ENCODE data around the gene S1PR1.

Gene S1PR1

DNA sequence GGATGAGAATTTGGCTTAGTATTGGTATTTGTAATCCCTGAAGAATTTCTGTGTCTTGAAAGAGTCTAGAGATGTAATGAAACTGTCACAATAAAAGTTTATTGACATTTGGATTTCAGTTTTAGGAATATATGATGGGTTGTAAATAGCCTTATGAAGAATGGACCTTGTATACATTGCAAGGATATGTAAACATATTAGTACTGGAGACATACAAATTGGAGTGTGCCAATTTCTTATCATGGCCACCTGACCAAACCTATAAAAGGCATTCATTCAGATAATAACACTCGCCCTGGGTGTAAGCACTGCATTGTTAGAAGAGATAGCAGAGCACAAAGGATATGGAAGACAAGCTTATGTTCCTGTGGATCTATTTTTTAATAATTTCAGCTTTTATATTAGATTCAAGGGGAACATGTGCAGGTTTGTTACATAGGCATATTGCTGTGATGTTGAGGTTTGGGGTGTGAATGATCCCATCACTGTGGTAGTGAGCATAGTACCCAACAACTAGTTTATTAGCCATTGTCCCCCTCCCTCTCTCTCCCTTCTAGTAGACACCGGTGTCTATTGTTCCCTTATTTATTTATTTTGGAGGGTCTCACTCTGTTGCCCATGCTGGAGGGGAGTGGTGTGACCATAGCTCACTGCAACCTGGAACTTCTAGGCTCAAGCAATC is 8.6 kb downstream of the S1PR1 start:
- no peak for DNase-seq (ENCODE audit: low read depth in 2 of 2)

DNA sequence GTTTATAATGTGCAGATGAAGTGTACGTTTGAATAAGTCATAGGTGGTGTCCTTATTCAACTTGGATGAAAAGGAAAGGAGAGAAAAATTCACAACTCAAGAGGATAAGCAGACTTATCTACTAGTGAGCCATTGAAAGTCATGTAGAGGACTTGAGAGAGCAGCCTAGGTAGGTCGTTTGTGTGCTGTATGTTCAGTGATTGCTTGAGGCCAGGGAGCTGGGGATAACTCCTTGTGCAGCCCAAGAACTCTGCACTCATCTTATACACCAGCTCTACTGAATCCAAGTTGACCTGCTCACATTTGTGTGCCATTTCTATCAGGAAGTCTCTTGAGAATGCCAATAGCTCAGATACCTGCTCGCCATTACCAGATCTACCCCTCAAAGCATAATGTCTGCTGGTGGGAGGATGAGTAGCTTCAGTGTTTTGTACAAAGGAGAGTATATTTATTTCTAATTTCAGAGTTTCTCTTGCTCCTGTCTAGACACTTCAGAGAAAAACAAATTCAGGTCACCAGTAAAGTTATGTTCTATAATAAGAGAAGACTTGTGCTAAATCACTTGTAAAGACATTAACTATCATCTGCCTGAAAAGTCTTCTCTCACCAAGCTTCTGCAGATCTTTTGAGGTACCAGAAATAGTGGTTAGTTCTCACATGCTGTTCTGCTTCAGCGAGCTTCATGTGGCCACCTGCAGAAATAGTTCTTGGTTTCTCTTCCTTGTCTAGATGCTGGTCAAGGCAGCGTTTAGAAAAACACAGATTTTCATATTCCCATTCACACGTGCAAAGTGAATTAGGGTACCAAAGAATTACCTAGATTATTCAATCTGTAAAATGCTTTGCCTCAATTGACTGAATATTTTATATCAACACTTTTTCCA is 10.8 kb downstream of the S1PR1 start:
- DNase-seq (ENCODE audit: low read depth in 2 of 2), result no peak

DNA sequence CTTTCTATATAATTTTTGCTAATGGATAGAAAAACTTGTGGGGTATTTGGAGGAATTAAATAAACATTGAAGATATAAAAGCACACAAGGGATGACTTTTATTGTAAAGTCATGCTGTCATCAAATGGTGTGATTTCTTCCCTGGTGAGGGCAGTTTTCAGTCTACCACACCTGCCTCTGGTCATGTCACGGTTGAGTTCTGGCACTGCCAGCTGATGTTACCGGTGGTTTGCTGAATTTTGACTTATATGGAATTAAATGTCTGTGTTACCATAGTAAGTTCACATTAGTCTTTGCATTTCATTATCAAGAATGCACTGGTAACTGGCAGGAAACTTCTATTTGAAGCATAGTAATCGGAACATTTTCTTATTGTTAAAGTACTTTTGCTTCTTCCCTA is 13.4 kb downstream of the S1PR1 start:
- no peak for DNase-seq (ENCODE audit: low read depth in 2 of 2)

DNA sequence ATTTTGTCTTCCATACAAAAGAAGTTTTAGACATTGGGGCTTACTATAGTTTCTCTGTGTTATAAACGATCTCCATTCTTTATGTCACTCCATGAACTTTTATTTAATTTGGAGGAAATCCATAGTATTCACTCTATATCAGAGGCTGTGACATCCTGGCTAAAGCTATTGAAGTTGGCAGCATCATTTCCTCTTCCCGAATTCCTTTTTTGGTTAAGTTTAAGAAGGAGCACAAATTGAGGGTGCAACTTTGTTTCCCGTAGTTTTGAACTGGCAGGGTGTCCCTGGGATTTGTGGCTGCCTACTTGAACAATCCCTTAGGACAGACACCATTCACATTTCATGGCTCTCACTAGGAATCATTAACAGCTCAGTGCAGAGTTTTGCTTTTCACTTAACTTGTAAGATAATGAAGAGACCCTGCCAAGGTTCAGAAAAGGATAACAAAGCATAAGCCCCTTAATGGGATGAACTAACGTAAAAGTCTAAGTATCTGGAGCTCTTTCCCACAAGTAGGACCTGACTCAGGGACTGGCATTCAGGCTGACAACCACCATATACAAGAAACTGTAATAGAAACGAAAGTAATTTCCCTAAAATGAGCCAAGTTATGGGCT is 13.9 kb downstream of the S1PR1 start:
- DNase-seq (ENCODE audit: low read depth in 2 of 2), result no peak

DNA sequence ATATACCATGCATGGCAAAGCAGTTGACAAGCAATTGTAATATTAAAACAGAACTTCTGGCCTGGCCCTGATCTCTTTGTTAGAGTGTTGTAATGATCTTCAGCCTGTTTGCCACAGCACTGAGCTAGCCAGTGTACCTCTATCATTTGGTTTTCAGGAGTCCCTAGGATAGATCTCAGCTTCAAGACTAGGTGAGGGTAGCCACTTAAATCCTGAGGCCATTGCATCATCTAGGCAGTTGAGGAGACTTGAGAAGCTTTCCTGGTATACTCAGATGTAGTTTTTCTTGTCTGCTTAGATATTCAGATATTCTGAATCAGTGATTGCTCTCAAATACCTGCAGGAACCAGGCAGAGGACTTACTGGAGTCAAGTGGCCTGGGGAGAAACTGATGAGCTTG is 14.7 kb downstream of the S1PR1 start:
- DNase-seq (ENCODE audit: low read depth in 2 of 2), result no peak

DNA sequence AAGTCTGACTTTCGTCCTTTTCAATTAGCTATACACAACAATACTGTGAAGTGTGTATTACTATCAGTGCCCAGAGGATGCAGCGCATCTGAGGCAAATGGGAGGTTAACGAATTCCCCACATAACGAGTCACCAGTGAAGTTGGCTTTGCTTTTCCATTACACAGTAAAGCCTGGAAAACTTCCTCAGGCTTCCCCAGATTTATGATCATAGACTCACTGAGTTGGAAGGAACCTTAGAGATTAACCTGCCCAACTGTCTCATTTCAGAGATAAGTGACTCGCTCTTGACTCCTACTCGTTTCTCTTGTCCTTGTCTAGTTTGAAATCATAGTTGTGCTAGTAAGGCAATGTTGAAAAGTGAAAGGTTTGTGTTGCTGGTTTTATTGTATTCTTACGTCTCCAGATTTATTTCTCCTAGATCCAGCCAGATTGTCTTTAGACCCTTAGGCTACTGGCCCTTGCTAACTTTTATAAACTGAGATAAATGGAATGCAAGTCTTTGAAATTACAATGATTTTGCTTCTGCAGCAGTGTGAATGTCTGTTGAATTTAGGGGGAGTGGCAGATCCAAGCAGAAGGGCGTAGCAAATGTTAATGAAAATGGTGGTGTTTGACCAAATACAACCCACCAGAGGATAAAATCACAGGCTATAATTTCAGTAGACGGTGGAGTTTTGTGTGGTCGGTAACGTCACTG is 17.3 kb downstream of the S1PR1 start:
- no peak for DNase-seq (ENCODE audit: low read depth in 2 of 2)

DNA sequence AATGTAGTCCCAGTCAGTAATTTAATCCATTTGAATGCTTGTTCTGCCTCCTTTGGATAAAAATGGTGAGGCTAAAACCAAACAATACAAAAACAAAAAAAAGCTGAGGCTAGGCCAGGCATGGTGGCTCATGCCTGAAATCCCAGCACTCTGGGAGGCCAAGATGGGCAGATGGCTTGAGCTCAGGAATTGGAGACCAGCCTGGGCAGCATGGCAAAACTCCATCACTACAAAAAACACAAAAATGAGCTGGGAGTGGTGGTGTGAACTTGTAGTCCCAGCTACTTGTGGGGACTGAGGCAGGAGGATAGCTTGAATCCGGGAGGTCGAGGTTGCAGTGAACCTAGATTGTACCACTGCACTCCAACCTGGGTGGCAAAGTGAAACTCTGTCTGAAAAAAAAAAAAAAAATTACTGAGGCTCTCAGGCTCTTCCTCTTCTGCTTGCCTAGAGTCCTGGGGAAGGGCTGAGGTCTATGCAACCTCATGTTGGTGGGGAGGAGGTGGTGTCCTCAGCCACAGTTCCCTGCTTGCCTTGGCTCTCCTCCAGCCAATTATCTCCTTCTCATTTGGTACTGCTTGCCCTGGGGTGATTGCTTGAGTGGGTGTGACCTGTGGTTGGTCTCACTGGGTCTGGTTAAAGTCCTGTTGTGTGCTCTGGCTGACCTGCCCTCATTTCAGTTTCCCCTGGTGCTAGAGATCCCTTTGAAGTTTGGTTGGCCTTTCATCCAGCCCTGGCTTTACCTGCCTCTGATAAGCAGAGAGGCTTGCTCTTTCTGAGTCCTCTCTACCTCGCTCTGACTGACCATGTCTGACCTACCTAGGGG is 20.9 kb downstream of the S1PR1 start:
- DNase-seq (ENCODE audit: low read depth in 2 of 2), result no peak

DNA sequence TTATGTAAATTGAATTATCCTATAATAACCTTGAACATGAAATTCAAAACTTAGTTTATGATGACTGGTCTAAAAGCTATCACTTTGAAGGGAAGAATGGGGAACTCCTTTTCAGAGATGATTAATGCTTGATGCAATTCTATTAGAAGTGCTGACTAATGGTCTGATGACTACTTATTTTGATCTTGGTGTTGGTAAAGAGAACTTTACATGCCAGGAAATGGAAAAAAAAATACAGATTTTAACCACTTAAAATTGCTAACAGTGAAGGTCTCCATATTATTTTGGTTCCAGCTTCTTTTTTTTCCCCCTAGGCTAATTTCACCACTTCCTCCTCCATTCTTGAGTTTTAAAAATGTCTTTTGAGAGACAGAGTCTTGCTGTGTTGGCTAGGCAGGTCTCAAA is 22.9 kb downstream of the S1PR1 start:
- DNase-seq (ENCODE audit: low read depth in 2 of 2), result no peak

DNA sequence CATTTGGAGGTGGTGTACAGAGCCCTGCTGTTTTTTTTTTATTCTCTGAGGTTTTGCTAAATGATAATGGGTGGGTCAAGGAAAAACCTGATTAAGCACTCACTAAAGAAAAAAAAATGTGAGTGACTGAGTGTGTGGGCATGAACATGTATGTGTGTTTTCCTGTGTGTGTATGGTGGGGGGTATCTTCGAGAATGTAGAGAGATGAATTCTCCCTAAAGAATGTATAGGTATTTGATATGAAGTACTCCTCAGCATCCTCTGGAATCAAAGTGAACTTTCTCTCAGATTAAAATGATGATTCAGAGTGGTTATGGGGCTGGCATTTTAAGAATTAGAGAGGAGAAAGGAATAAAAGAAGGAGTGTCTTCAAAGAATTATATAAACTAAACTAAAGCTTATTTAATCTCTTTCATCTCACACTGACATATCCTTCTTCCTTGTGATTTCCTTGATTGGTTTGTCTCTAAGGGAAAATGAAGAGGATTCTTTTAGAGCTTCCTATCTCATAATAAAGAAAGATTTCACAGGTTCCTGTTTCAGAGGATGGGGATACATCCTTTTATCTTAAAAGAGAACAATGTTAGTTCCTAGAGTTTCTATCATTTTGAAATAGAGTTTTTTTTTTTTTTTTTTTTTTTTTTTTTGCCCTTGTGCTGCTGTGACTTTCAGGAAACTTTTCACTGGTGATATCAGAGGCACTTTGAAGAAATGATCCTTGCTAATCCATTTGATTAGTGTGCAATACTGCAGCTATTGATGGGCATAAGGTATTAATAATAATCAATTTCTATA is 23.9 kb downstream of the S1PR1 start:
- DNase-seq (ENCODE audit: low read depth in 2 of 2), result no peak

DNA sequence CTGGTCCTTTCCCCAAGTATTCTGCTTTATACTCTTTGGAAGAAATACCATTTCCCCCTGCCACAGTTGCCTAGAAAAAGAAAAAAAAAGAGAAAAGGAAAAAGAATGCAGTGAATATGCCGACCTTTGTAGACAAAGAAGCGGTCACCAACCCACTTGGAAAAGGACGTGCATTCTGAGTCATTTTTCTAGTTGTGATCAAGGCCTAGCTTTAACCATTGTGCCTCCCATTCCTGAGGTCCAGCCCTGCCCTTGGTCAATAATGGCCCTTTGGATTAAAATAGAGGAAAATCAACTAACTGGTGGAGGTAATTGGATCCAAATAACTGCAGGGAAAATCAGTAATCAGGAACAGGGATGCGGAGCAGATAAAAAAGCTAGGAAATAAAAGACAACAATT is 24.8 kb downstream of the S1PR1 start:
- no peak for DNase-seq (ENCODE audit: low read depth in 2 of 2)

DNA sequence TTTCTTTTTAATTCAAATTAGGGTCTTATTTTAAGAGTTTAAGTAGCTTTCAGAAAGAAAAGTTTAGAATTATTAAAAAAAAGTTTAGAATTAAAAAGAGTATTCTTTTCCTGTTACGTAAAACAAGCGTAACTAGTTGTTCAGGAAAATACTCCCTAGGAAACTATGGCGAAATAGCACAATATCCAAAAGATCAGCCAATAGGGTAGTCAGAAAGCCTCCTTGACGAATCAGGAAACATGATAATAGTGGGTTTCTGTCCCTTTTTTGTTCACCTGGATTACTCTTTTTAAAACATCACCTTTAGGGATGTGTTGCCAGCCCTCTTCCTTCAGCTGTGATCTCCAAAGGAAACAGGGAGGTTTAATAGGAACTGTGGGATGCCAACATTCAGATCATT is 25.2 kb downstream of the S1PR1 start:
- no peak for DNase-seq (ENCODE audit: low read depth in 2 of 2)

DNA sequence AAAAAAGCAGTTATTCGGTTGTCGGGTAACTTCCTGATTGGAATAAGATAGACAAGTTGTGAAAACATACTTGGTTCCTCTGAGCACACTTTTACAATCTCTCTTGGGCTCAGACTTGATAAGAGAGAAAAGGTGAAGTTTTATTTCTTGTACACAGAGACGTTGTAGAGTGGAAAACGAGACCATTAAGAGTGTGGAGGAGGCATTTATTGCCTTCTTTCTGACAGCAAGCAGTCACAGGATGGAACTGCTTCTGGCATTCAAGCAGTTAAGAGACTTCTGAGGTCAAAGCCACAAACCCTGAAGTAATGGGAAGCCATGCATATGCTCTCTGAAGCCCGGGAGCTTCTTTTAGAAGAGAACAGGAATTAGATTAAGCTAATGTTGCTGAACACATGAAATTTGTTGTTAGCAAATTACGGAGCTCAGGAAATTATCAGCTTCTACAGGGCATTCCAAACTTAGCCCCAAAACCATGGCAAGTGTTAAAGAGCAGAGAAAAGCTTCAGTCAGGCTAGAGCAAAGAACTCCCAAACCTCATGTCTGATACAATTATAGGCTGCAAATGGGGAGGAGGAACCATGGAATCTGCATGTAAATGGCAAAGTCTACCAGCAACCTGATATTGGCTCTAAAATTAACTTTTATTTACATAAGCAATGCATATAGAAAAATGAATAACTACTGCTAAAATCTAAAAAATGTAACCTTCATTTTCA is 26.0 kb downstream of the S1PR1 start:
- no peak for DNase-seq (ENCODE audit: low read depth in 2 of 2)

DNA sequence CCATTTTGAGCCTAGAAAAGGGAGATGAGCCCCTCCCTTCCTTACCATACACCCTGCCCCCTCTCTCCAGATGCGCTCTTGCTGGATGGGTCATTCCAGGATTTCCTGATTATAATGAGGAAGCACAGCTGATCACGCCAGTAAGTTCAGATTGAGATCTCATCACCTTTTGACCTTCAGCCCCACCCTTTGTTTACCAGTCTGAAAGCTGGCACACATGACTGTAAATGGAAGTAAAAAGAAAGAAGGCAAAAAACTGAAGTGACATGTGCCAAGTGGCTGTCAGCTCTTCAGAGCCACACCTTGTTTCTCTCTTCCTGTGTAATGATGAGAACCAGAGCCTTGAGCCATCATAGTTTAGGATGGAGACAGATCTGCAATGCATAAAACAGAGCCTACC is 27.9 kb downstream of the S1PR1 start:
- DNase-seq (ENCODE audit: low read depth in 2 of 2), result no peak

DNA sequence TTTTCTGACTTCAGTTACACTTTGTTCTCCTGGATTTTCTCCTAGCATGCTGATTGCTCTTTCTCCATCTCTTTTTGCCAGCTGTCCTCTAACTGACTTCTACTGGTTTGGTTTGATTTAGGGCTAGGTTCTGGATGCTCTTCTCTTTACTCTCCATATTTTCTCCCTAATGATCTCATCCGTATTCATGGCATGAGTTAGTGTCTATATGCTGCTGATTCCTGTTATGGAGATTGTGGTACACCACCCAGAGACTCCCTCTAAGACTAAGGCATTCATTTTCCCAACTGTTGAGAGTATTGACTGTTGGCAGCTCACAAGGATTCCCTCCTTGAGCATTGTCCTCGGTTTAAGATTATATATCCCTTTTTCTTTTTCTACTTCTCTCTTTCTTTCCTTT is 28.9 kb downstream of the S1PR1 start:
- DNase-seq (ENCODE audit: low read depth in 2 of 2), result no peak

DNA sequence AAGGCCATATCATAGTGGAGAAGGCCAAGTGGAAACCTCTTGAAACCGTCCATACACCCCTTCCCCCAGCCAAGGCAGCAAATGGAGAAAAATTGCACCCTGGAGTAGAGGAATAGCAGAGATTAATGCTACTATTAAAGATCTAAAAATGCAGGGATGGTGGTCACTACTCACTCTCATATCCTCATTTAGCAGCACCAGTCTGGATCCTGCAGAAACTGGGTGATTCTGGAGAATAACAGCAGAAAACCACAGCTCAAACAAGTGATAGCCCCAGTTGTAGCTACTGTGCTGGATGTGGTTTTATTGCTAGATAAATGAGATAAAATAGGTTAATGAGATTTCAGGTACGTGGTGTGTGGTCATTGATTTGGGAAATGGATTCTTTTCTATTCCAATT is 30.3 kb downstream of the S1PR1 start:
- DNase-seq (ENCODE audit: low read depth in 2 of 2), result no peak

DNA sequence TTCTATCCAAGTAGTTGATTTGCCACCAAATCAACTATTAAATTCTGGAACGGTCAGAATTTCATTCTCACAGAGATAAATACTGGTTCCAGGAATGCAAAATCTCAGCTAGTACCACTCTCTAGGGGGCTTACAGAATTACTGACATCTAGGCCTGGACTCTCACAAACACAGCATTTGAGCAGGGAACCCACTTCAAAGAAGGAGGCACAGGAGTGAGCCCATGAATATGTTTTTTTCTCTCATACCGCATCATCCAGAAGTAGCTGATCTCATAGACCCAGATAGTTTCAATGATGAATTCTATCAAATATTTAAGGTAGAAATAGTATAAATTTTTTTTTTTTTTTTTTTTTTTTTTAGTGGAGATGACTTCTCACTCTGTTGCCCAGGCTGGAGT is 32.1 kb downstream of the S1PR1 start:
- no peak for DNase-seq (ENCODE audit: low read depth in 2 of 2)

DNA sequence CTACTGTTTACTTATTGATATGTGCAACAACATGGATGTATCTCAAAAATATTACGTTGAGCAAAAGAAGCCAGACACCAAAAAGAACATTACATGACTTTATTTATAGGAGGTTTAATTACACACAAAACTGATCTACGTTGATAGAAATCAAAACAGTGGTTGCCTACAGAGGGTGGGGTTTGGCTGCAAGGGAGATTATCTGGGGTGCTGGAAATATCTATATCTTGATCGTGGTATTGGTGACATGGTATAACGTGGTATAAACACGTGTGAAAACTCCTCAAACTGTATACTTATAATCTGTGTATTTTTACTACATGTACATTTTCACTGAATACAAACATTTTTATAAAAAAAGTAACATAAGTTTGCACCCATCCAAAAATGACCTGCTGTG is 38.9 kb downstream of the S1PR1 start:
- no peak for DNase-seq (ENCODE audit: low read depth in 2 of 2)

DNA sequence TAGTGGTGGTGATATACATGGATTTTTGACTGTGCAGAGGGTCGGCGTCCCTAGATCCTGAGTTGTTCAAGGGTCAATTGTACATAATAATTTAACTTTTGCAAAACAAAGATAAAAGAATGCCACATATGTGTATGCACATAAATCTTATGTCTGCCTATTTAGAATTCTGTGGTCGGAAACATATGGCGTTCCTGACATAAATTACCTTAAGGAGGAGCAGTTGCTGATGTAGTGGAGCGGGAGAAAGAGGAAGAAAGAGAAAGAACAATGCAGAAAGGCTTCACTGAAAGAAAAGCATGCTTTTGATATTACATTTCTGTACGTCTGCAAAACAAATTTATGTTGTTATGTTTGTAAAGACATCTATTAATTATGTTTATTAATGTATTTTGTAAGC is 40.0 kb downstream of the S1PR1 start:
- no peak for DNase-seq (ENCODE audit: low read depth in 2 of 2)

DNA sequence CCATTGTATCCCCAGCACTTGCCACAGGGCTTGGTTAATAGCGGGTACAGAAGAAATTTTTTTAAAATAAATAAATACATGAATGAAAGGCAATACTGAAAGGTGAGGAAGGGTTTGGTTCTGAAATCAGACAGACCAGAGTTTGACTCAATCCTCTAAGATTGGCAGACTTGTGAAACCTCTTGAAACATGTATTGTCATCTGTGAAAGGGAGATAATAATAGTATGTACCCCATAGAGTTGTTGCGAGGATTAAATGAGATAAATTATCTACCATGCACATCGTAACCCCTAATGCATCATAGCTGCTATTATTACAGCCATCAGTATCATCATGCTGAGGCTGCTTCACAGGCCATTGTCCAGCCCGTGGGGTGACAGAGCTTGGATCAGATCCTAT is 41.4 kb downstream of the S1PR1 start:
- DNase-seq (ENCODE audit: low read depth in 2 of 2), result no peak

DNA sequence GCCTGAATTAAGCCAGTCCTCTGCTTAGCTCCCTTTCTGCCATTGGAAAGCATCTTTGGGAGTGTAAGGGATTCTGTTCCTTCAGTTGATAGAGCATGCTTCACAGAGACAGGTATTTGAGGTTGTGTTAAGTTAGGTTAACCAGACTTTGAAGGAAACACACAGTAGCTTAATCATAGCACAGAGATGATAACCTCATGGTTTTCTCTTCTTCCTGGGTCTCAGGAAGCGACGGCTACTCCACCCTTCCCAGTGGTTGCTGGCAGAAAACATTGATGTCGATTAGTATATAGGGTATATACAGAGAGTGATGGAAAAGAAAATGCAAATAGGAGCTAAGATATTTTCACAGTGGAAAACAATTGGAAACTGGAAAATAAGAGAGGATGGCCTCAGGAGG is 42.0 kb downstream of the S1PR1 start:
- no peak for DNase-seq (ENCODE audit: low read depth in 2 of 2)
